ENCODE measurements around the gene MEG3.

The MEG3 gene

GRCh38 chr14:100884456-100884855 is 58.5 kb downstream of the MEG3 start:
- DNase-seq, result no peak

- no peak for DNase-seq
Measured at GRCh38 chr14:100885196-100885595, 59.3 kb downstream of the MEG3 start.

GRCh38 chr14:100885617-100886016 is 59.7 kb downstream of the MEG3 start:
- no peak for DNase-seq

GRCh38 chr14:100887728-100888335 is 61.9 kb downstream of the MEG3 start:
- DNase-seq, result no peak

GRCh38 chr14:100888789-100889315 is 62.9 kb downstream of the MEG3 start:
- DNase-seq, result no peak

GRCh38 chr14:100889641-100890040 is 63.7 kb downstream of the MEG3 start:
- DNase-seq, result no peak

GRCh38 chr14:100890061-100890850 is 64.3 kb downstream of the MEG3 start:
- DNase-seq, result no peak

- no peak for DNase-seq
Measured at GRCh38 chr14:100891051-100891450, 65.1 kb downstream of the MEG3 start.

- no peak for DNase-seq
Measured at GRCh38 chr14:100891501-100892445, 65.9 kb downstream of the MEG3 start.

- no peak for DNase-seq
Measured at GRCh38 chr14:100892496-100893227, 66.7 kb downstream of the MEG3 start.

GRCh38 chr14:100893228-100893601 is 67.3 kb downstream of the MEG3 start:
- DNase-seq, result no peak

GRCh38 chr14:100893760-100894159 is 67.8 kb downstream of the MEG3 start:
- DNase-seq, result no peak

GRCh38 chr14:100894416-100894815 is 68.5 kb downstream of the MEG3 start:
- DNase-seq, result no peak

- DNase-seq, result no peak
Measured at GRCh38 chr14:100895411-100895810, 69.5 kb downstream of the MEG3 start.

- no peak for DNase-seq
Measured at GRCh38 chr14:100896369-100897060, 70.6 kb downstream of the MEG3 start.

GRCh38 chr14:100898465-100898864 is 72.5 kb downstream of the MEG3 start:
- no peak for DNase-seq

GRCh38 chr14:100898935-100899883 is 73.3 kb downstream of the MEG3 start:
- no peak for DNase-seq

GRCh38 chr14:100899884-100900771 is 74.2 kb downstream of the MEG3 start:
- DNase-seq, result no peak

- DNase-seq, result no peak
Measured at GRCh38 chr14:100900837-100901390, 75.0 kb downstream of the MEG3 start.

All from GOT3 (cell line).